H1 (cell line): ENCODE measurements around the gene TRIM67. TPM values are rescaled to one million over a fixed set of nuclear protein-coding genes. Genes with fewer than 3 reads are reported as not detected.

Experiments used
- CTCF ChIA-PET: fragments of 300-600 bp; sonication (Branson Sonifier 250); formaldehyde crosslinking; loops from one replicate; lab custom pipeline; 2021; ENCODE audit not compliant: partially characterized antibody; lab: Charles Lee
- POLR2A ChIA-PET: fragments of 300-600 bp; sonication (Branson Sonifier 250); formaldehyde crosslinking; loops from one replicate; lab custom pipeline; 2021; ENCODE audit warnings: inconsistent platforms; ENCODE audit not compliant: partially characterized antibody; lab: Charles Lee
- DNase-seq, 2 experiments: peaks; one replicate each; pipeline versions ENCODE4 v3.0.0 to v3.0.0-alpha.2; 2010 to 2022; ENCODE audit warnings: low spot score in 2 of 2, low read depth in 1 of 2, mixed read lengths in 1 of 2
- FAIRE-seq: peaks from 2 replicates; lab custom pipeline; 2011; peaks lifted over from hg19 to GRCh38; lab: Jason Lieb, UNC
- H2AFZ ChIP-seq: 2 replicates; pipeline ENCODE4 v1.8.1; 2012; ENCODE audit warnings: low read length, inconsistent platforms
- H2AK5ac ChIP-seq: 2 replicates; pipeline ENCODE4 v1.6.1; 2013; ENCODE audit warnings: low read depth, low read length
- H2BK120ac ChIP-seq: replicated peaks from 2 replicates; pipeline ENCODE3; 2013; ENCODE audit warnings: low read depth, low read length, inconsistent platforms
- H2BK12ac ChIP-seq: 2 replicates; pipeline ENCODE4 v1.6.1; 2013; ENCODE audit warnings: low read depth, low read length
- H2BK15ac ChIP-seq: 2 replicates; pipeline ENCODE4 v1.6.1; 2013; ENCODE audit warnings: low read length
- H2BK20ac ChIP-seq: 2 replicates; pipeline ENCODE4 v1.6.1; 2013; ENCODE audit warnings: low read length
- H2BK5ac ChIP-seq: 2 replicates; pipeline ENCODE4 v1.6.1; 2013; ENCODE audit warnings: low read depth, low read length
- H3K14ac ChIP-seq: 2 replicates; pipeline ENCODE4 v1.6.1; 2013; ENCODE audit warnings: inconsistent platforms; ENCODE audit not compliant: insufficient read length
- H3K18ac ChIP-seq: 2 replicates; pipeline ENCODE4 v1.6.1; 2013; ENCODE audit warnings: low read length; ENCODE audit errors: extremely low read depth
- H3K23ac ChIP-seq: 2 replicates; pipeline ENCODE4 v1.6.1; 2013; ENCODE audit warnings: inconsistent platforms; ENCODE audit not compliant: insufficient read length
- H3K23me2 ChIP-seq: 2 replicates; pipeline ENCODE4 v1.6.1; 2013; ENCODE audit warnings: low read depth, low read length
- H3K27ac ChIP-seq: 2 replicates; pipeline ENCODE4 v1.6.1; 2011; ENCODE audit warnings: low read depth, low read length, inconsistent platforms
- H3K27me3 ChIP-seq, 4 experiments: replicated peaks in 1 of 4; 1 replicate in 1 of 4; 2 replicates in 3 of 4; pipeline versions ENCODE4 v1.6.1 to v1.8.1; 2011 to 2013; ENCODE audit warnings: low read length in 3 of 4, mild to moderate bottlenecking in 3 of 4, inconsistent platforms in 2 of 4, mixed read lengths in 2 of 4, moderate library complexity in 1 of 4; ENCODE audit not compliant: control insufficient read depth in 3 of 4, insufficient read depth in 3 of 4; ENCODE audit errors: extremely low read depth in 1 of 4
- H3K36me3 ChIP-seq, 4 experiments: 2 replicates each; pipeline versions ENCODE4 v1.6.1 to v1.8.1; 2011 to 2013; ENCODE audit warnings: mild to moderate bottlenecking in 4 of 4, low read length in 3 of 4, moderate library complexity in 2 of 4, control low read depth in 1 of 4, inconsistent platforms in 1 of 4; ENCODE audit not compliant: insufficient read depth in 4 of 4, control insufficient read depth in 2 of 4
- H3K4ac ChIP-seq: replicated peaks from 2 replicates; pipeline ENCODE3; 2013; ENCODE audit warnings: low read length, low read depth, mixed read lengths, inconsistent platforms; ENCODE audit not compliant: insufficient read length
- H3K4me1 ChIP-seq, 4 experiments: replicated peaks in 1 of 4; 1 replicate in 1 of 4; 2 replicates in 3 of 4; pipeline versions ENCODE4 v1.6.1 to v1.8.1; 2011 to 2013; ENCODE audit warnings: low read length in 3 of 4, inconsistent platforms in 2 of 4, mixed read lengths in 1 of 4; ENCODE audit not compliant: insufficient read depth in 4 of 4, control insufficient read depth in 3 of 4
- H3K4me2 ChIP-seq, 2 experiments: 2 replicates each; pipeline versions ENCODE4 v1.6.1 to v1.8.1; 2011 to 2013; ENCODE audit warnings: low read depth in 2 of 2, low read length in 2 of 2, control low read depth in 1 of 2, inconsistent platforms in 1 of 2, mild to moderate bottlenecking in 1 of 2; ENCODE audit not compliant: insufficient read depth in 1 of 2
- H3K4me3 ChIP-seq, 4 experiments: fragments of 200-600, 300-600 bp in 1 of 4; sonication (generic), shearing (Covaris generic), sonication (Bioruptor Twin) in 1 of 4; 2 replicates each; pipeline versions ENCODE4 v1.5.1 to v1.8.1; 2011 to 2016; ENCODE audit warnings: low read length in 4 of 4, low read depth in 3 of 4, control low read depth in 2 of 4, inconsistent platforms in 2 of 4, mild to moderate bottlenecking in 2 of 4, mixed read lengths in 1 of 4, moderate library complexity in 1 of 4; ENCODE audit not compliant: insufficient read depth in 2 of 4; ENCODE audit errors: extremely low read depth in 1 of 4
- H3K56ac ChIP-seq: replicated peaks from 2 replicates; pipeline ENCODE3; 2013; ENCODE audit warnings: low read depth, mild to moderate bottlenecking, mixed read lengths, low read length, inconsistent platforms; ENCODE audit not compliant: insufficient read length
- H3K79me1 ChIP-seq: 2 replicates; pipeline ENCODE4 v1.6.1; 2013; ENCODE audit warnings: low read depth, low read length, control low read depth
- H3K79me2 ChIP-seq, 2 experiments: 2 replicates each; pipeline versions ENCODE4 v1.6.1 to v1.8.1; 2012 to 2013; ENCODE audit warnings: low read length in 2 of 2, mild to moderate bottlenecking in 2 of 2, inconsistent platforms in 1 of 2; ENCODE audit not compliant: insufficient read depth in 2 of 2, control insufficient read depth in 1 of 2
- H3K9ac ChIP-seq, 4 experiments: replicated peaks in 1 of 4; 1 replicate in 1 of 4; 2 replicates in 3 of 4; pipeline versions ENCODE4 v1.6.1 to v1.8.1; 2011 to 2013; ENCODE audit warnings: low read depth in 3 of 4, low read length in 3 of 4, control low read depth in 2 of 4, mild to moderate bottlenecking in 2 of 4, moderate library complexity in 2 of 4, inconsistent platforms in 1 of 4; ENCODE audit errors: extremely low read depth in 1 of 4
- H3K9me3 ChIP-seq, 2 experiments: 2 replicates each; pipeline versions ENCODE4 v1.6.1 to v1.8.1; 2012 to 2013; ENCODE audit warnings: mild to moderate bottlenecking in 2 of 2, moderate library complexity in 2 of 2, control low read depth in 1 of 2, inconsistent platforms in 1 of 2, low read depth in 1 of 2, low read length in 1 of 2, mixed read lengths in 1 of 2; ENCODE audit not compliant: insufficient read depth in 2 of 2
- H4K20me1 ChIP-seq, 2 experiments: replicated peaks in 1 of 2; 2 replicates each; pipeline versions ENCODE3 to v1.8.1; 2011 to 2013; ENCODE audit warnings: inconsistent platforms in 2 of 2, low read length in 2 of 2, mild to moderate bottlenecking in 1 of 2; ENCODE audit not compliant: insufficient read depth in 2 of 2, control insufficient read depth in 1 of 2
- H4K5ac ChIP-seq: 2 replicates; pipeline ENCODE4 v1.6.1; 2013; ENCODE audit warnings: low read length, low read depth, mixed read lengths, inconsistent platforms; ENCODE audit not compliant: insufficient read length
- H4K8ac ChIP-seq: 2 replicates; pipeline ENCODE4 v1.8.0; 2013; ENCODE audit warnings: mild to moderate bottlenecking, moderate library complexity, low read length, inconsistent platforms; ENCODE audit not compliant: insufficient read depth; ENCODE audit errors: extremely low read depth
- H4K91ac ChIP-seq: replicated peaks from 2 replicates; pipeline ENCODE3; 2013; ENCODE audit warnings: low read length, mixed read lengths, inconsistent platforms; ENCODE audit not compliant: insufficient read length
- CBX8 ChIP-seq: fragments of 300-800, 300-1000 bp; sonication (generic); IDR thresholded peaks from 2 replicates; pipeline ENCODE4 v1.7.1; 2016; ENCODE audit warnings: low read depth, low read length, borderline replicate concordance
- CHD2 ChIP-seq: IDR thresholded peaks from 2 replicates; pipeline ENCODE4 v1.6.1; 2012; ENCODE audit warnings: low read length, improper control_type of control experiment
- EZH2 ChIP-seq: fragments of 200-600 bp; sonication (generic); IDR thresholded peaks from 2 replicates; pipeline ENCODE4 v1.7.1; 2012; ENCODE audit warnings: low read depth, mild to moderate bottlenecking, moderate library complexity, low read length, inconsistent platforms; ENCODE audit not compliant: severe bottlenecking
- HDAC2 ChIP-seq, 2 experiments: fragments of 300-600 bp in 1 of 2; sonication (generic) in 1 of 2; IDR thresholded peaks; 2 replicates each; pipeline ENCODE4 v1.6.1; 2011 to 2012; ENCODE audit warnings: low read depth in 2 of 2, low read length in 2 of 2, mild to moderate bottlenecking in 2 of 2, moderate library complexity in 2 of 2, borderline replicate concordance in 1 of 2, inconsistent platforms in 1 of 2
- HDAC6 ChIP-seq: IDR thresholded peaks from one replicate; pipeline ENCODE4 v1.7.1; 2012; ENCODE audit warnings: low read depth, mild to moderate bottlenecking, inconsistent platforms, low read length, moderate library complexity
- NANOG ChIP-seq: IDR thresholded peaks from 2 replicates; pipeline ENCODE4 v1.6.1; 2011; ENCODE audit warnings: low read length, low read depth, mild to moderate bottlenecking, inconsistent platforms; ENCODE audit not compliant: insufficient read depth, poor library complexity, severe bottlenecking
- SP2 ChIP-seq: IDR thresholded peaks from 2 replicates; pipeline ENCODE4 v1.6.1; 2012; ENCODE audit warnings: mild to moderate bottlenecking, low read length, inconsistent platforms
- WGBS, 2 experiments: shearing (Covaris generic) in 1 of 2; methylation state at CpG; one replicate each; pipeline versions ENCODE4 v1.1.6 to v1.1.7; 2013 to 2015; ENCODE audit warnings: low lambda C conversion rate in 2 of 2, mixed read lengths in 2 of 2, inconsistent platforms in 1 of 2, low coverage in 1 of 2, missing lambda C conversion rate in 1 of 2; ENCODE audit not compliant: insufficient replicate concordance in 2 of 2, insufficient coverage in 1 of 2, insufficient read length in 1 of 2; ENCODE audit errors: extremely low coverage in 1 of 2, missing lambda C conversion rate in 1 of 2; 5-methylcytosine and 5-hydroxymethylcytosine counted together
- polyA plus RNA-seq, 7 experiments: library from polyadenylated mRNA; depleted of rRNA in 3 of 7; stranded (reverse) in 5 of 7; unstranded in 2 of 7; fragments of >200 nt in 5 of 7; fragments of 200-250 nt in 2 of 7; gene quantifications; 1 replicate in 5 of 7; 2 replicates in 1 of 7; 4 replicates in 1 of 7; pipeline versions ENCODE4 v1.2.1 to v1.2.3, GENCODE V29; 2011 to 2013; ENCODE audit warnings: missing spikeins in 2 of 7, mixed read lengths in 2 of 7
- total RNA-seq: library from RNA; stranded (reverse); fragmentation: NEBNext Ultra II Directional; extraction: Animal tissue kit (Norgen Biotek cat#: 25700); gene quantifications from 2 replicates; pipeline ENCODE4 v1.2.1, GENCODE V29; 2021

The TRIM67 gene
- total and polyA plus RNA-seq, 2 of the 8 experiments (the other 6 are each of a cell fraction or from before 2014, with no cell fraction given): under 0.01 TPM; not detected in 1

- Histone ChIP-seq H4K5ac (no peak overlapping the region), H2BK5ac (no peak overlapping the region), H3K4ac (no peak overlapping the region), H3K4me2 (peak overlapping the region; percentile 81 to 88; a peak in 2 of 4 replicates), H3K4me1 (peaks cover 0 to 8% (median 3%) of the 10 kb centered on the region in 4 experiments; a peak in 4 of 7 replicates), H3K79me1 (no peaks in the 10 kb centered on the region), H3K36me3 (peaks cover 0 to 11% (median 0%) of the 10 kb centered on the region in 4 experiments; a peak in 1 of 8 replicates), H2BK15ac (no peak overlapping the region), H3K4me3 (0 out of 8 replicates have a peak overlapping the region, but pooled peaks of 1 of the 4 experiments have one; percentile 60), H3K23ac (no peak overlapping the region), H3K27ac (no peak overlapping the region), H3K27me3 (peaks cover 48 to 66% (median 60%) of the 10 kb centered on the region in 4 experiments), H3K18ac (no peak overlapping the region), H3K9me3 (peaks cover 0 to 10% of the 10 kb centered on the region in 2 experiments; a peak in 2 of 4 replicates), H3K14ac (no peak overlapping the region), H3K23me2 (peaks cover 13% of the 10 kb centered on the region; the same call in 1 of the 2 replicates), H2BK12ac (no peak overlapping the region), H3K56ac (no peak overlapping the region), H3K79me2 (no peaks in the 10 kb centered on the region), H4K91ac (no peak overlapping the region), H2AFZ (no peak overlapping the region), H4K8ac (no peak overlapping the region), H4K20me1 (peaks cover 3 to 12% of the 10 kb centered on the region in 2 experiments), H2BK120ac (no peak overlapping the region), H2AK5ac (no peak overlapping the region), H2BK20ac (no peak overlapping the region), H3K9ac (no peak overlapping the region)
- ChIA-PET POLR2A (no interaction called here), CTCF (interaction anchor here (0.8 to 1.4 kb wide), 3 partner anchors 11 to 51 kb away, joined by 3 to 4 read pairs (median 3); no protein-coding TSS in a partner anchor)
- TF ChIP-seq HDAC2 (IDR thresholded peaks at IDR 0.05; ENCODE audit: borderline replicate concordance in 1 of 2, low read depth in 2 of 2, low read length in 2 of 2) (no peak), CBX8 (no peak), EZH2 (peak; percentile 36), NANOG (no peak), SP2 (no peak), CHD2 (no peak), HDAC6 (no peak)
- no peak for DNase-seq
- no peak for FAIRE-seq
- WGBS, 2 experiments: 77% methylated on average over 15 of the region's 15 CpGs; no CpG with 5 or more reads in 1 of the 2 experiments
Observed at GRCh38 chr1:231159963-231160761, 1.7 kb upstream of the TRIM67 start.
